Left ventricle myocardium inferior (tissue), 1 donor: ENCODE results near the gene HS6ST3. TPM values are rescaled to one million over a fixed set of nuclear protein-coding genes. Genes with fewer than 3 reads are reported as not detected.

Experiments used
- DNase-seq: peaks from one replicate; pipeline ENCODE4 v3.0.0-alpha.2; 2020
- H3K27ac ChIP-seq: fragments of 200-600 bp; replicated peaks from 2 replicates; pipeline ENCODE4 v1.8.0; 2021
- H3K27me3 ChIP-seq: fragments of 200-600 bp; 2 replicates; pipeline ENCODE4 v1.8.0; 2021; ENCODE audit warnings: low read depth
- H3K36me3 ChIP-seq: fragments of 200-600 bp; 2 replicates; pipeline ENCODE4 v1.8.0; 2021
- H3K4me1 ChIP-seq: fragments of 200-600 bp; 2 replicates; pipeline ENCODE4 v1.8.0; 2021
- H3K4me3 ChIP-seq: fragments of 200-600 bp; 2 replicates; pipeline ENCODE4 v1.8.0; 2021; ENCODE audit warnings: mild to moderate bottlenecking, moderate library complexity
- H3K9me3 ChIP-seq: fragments of 200-600 bp; replicated peaks from 2 replicates; pipeline ENCODE4 v1.8.0; 2021
- CTCF ChIP-seq: fragments of 200-600 bp; IDR thresholded peaks from 2 replicates; pipeline ENCODE4 v1.8.0; 2021; ENCODE audit warnings: antibody characterized with exemption, mild to moderate bottlenecking, borderline replicate concordance
- intact Hi-C: fragments of 100-400 bp; cut with micrococcal nuclease; formaldehyde crosslinking; loops from one replicate; pipeline ENCODE4 v1.11.0; 2022
- total RNA-seq: library from RNA; stranded (reverse); fragmentation: NEBNext Ultra II Directional; extraction: Animal tissue kit (Norgen Biotek cat#: 25700); gene quantifications from one replicate; pipeline ENCODE4 v1.2.1, GENCODE V29; 2021
- donor health status: DM: no; HTN: yes; CAD: no; lungs with severe emphysema.

The HS6ST3 gene
- total RNA-seq, 1 donor from 2014 or later: 2.0 TPM

- Histone ChIP-seq H3K36me3 (no peaks in the 10 kb centered on the region), H3K4me1 (no peaks in the 10 kb centered on the region), H3K9me3 (no peaks in the 10 kb centered on the region), H3K4me3 (no peak overlapping the region), H3K27me3 (no peaks in the 10 kb centered on the region), H3K27ac (no peak overlapping the region)
- intact Hi-C loops: no loop called here
- TF ChIP-seq CTCF: no peak
- DNase-seq: no peak
Measured at GRCh38 chr13:96460609-96461008, 370.7 kb downstream of the HS6ST3 start.

GRCh38 chr13:96473526-96474180 lies 383.7 kb downstream of the HS6ST3 start:
- no peak for DNase-seq
- H3K27me3 ChIP-seq: peaks cover 12% of the 10 kb centered on the region
- H3K4me3 ChIP-seq: no peak overlapping the region
- H3K9me3 ChIP-seq: no peaks in the 10 kb centered on the region
- intact Hi-C loops: no loop called here
- no peak for TF ChIP-seq CTCF
- no peaks in the 10 kb centered on the region for H3K36me3 ChIP-seq
- no peak overlapping the region for H3K27ac ChIP-seq
- H3K4me1 ChIP-seq: no peaks in the 10 kb centered on the region

- Histone ChIP-seq H3K27ac (no peak overlapping the region), H3K27me3 (peaks cover 12% of the 10 kb centered on the region), H3K4me3 (no peak overlapping the region), H3K9me3 (no peaks in the 10 kb centered on the region), H3K4me1 (no peaks in the 10 kb centered on the region), H3K36me3 (no peaks in the 10 kb centered on the region)
- TF ChIP-seq CTCF: no peak
- no peak for DNase-seq
- intact Hi-C loops: no loop called here
Measured at GRCh38 chr13:96474181-96474557, 384.3 kb downstream of the HS6ST3 start.

- no peak for DNase-seq
Measured at GRCh38 chr13:96475103-96475502, 385.2 kb downstream of the HS6ST3 start.

GRCh38 chr13:96481482-96481881 lies 391.6 kb downstream of the HS6ST3 start:
- Histone ChIP-seq H3K27ac (no peak overlapping the region), H3K4me3 (no peak overlapping the region), H3K9me3 (peaks cover 15% of the 10 kb centered on the region), H3K4me1 (no peaks in the 10 kb centered on the region), H3K36me3 (no peaks in the 10 kb centered on the region), H3K27me3 (no peaks in the 10 kb centered on the region)
- intact Hi-C loops: no loop called here
- no peak for DNase-seq
- TF ChIP-seq CTCF: no peak

More at GRCh38 chr13:96475103-96475502, 385.2 kb downstream of the HS6ST3 start:
- H3K9me3 ChIP-seq: no peaks in the 10 kb centered on the region
- no peaks in the 10 kb centered on the region for H3K36me3 ChIP-seq
- no peak overlapping the region for H3K4me3 ChIP-seq
- peaks cover 12% of the 10 kb centered on the region for H3K27me3 ChIP-seq
- TF ChIP-seq CTCF: no peak
- H3K4me1 ChIP-seq: no peaks in the 10 kb centered on the region
- intact Hi-C loops: no loop called here
- H3K27ac ChIP-seq: no peak overlapping the region
